Effector memory CD8-positive, alpha-beta T cell (primary cell): Measurements from ENCODE around the gene SLC6A16.
A peak's percentile ranks its signal among the peaks of the same experiment; 100 is the strongest.

Source experiments
- ATAC-seq: fragments of 150-1000 bp; cut with Tn5 transposase; replicated peaks from 2 replicates; pipeline ENCODE4 v1.10.0; 2021; ENCODE audit warnings: mild to moderate bottlenecking, moderate library complexity
- DNase-seq, 3 experiments: peaks; one replicate each; pipeline ENCODE4 v3.0.0; 2021
- H3K27ac Mint-ChIP-seq, 2 donors: one replicate each; pipeline ENCODE4 v1.8.0; 2022; ENCODE audit warnings: mild to moderate bottlenecking in 2 of 2, mixed read lengths in 2 of 2, moderate library complexity in 2 of 2
- H3K27me3 Mint-ChIP-seq, 2 donors: one replicate each; pipeline ENCODE4 v1.8.0; 2022; ENCODE audit warnings: mixed read lengths in 2 of 2
- H3K36me3 Mint-ChIP-seq: one replicate; pipeline ENCODE4 v1.8.0; 2022; ENCODE audit warnings: mild to moderate bottlenecking, moderate library complexity, mixed read lengths; ENCODE audit not compliant: insufficient read depth
- H3K4me1 Mint-ChIP-seq, 2 donors: one replicate each; pipeline ENCODE4 v1.8.0; 2022; ENCODE audit warnings: low read depth in 2 of 2, mixed read lengths in 2 of 2
- H3K4me3 Mint-ChIP-seq, 2 donors: one replicate each; pipeline ENCODE4 v1.8.0; 2022; ENCODE audit warnings: mild to moderate bottlenecking in 2 of 2, mixed read lengths in 2 of 2, moderate library complexity in 2 of 2
- H3K9me3 Mint-ChIP-seq, 2 donors: one replicate each; pipeline ENCODE4 v1.8.0; 2022; ENCODE audit warnings: mixed read lengths in 2 of 2

The SLC6A16 gene

GRCh38 chr19:49357186-49357585, 32.2 kb upstream of the SLC6A16 start:
- Mint-ChIP-seq H3K27ac (no peak overlapping the region), H3K27me3 (peaks cover 43 to 48% of the 10 kb centered on the region in 2 donors), H3K36me3 (no peaks in the 10 kb centered on the region), H3K9me3 (no peaks in the 10 kb centered on the region), H3K4me3 (no peak overlapping the region), H3K4me1 (peaks cover 18 to 20% of the 10 kb centered on the region in 2 donors)
- no peak for ATAC-seq
- DNase-seq: no peak

- H3K27ac Mint-ChIP-seq: no peak overlapping the region
- no peak overlapping the region for H3K4me3 Mint-ChIP-seq
- DNase-seq: no peak
- H3K4me1 Mint-ChIP-seq: peaks cover 11 to 20% of the 10 kb centered on the region in 2 donors
- ATAC-seq: no peak
- no peaks in the 10 kb centered on the region for H3K9me3 Mint-ChIP-seq
- no peaks in the 10 kb centered on the region for H3K36me3 Mint-ChIP-seq
- H3K27me3 Mint-ChIP-seq: peaks cover 48 to 49% of the 10 kb centered on the region in 2 donors
Measured at GRCh38 chr19:49356382-49356781, 31.4 kb upstream of the SLC6A16 start.

- no peaks in the 10 kb centered on the region for H3K36me3 Mint-ChIP-seq
- DNase-seq (no peak), ATAC-seq (no peak)
- H3K9me3 Mint-ChIP-seq: no peaks in the 10 kb centered on the region
- peaks cover 48 to 53% of the 10 kb centered on the region in 2 donors for H3K27me3 Mint-ChIP-seq
- H3K27ac Mint-ChIP-seq: no peak overlapping the region
- no peak overlapping the region for H3K4me3 Mint-ChIP-seq
- H3K4me1 Mint-ChIP-seq: peaks cover 9 to 16% of the 10 kb centered on the region in 2 donors
Measured at GRCh38 chr19:49355909-49356353, 30.9 kb upstream of the SLC6A16 start.

- H3K4me1 Mint-ChIP-seq: peaks cover 7 to 12% of the 10 kb centered on the region in 2 donors
- peaks cover 19 to 26% of the 10 kb centered on the region in 2 donors for H3K27me3 Mint-ChIP-seq
- no peaks in the 10 kb centered on the region for H3K36me3 Mint-ChIP-seq
- H3K4me3 Mint-ChIP-seq: no peak overlapping the region
- ATAC-seq (no peak), DNase-seq (no peak)
- no peak overlapping the region for H3K27ac Mint-ChIP-seq
- no peaks in the 10 kb centered on the region for H3K9me3 Mint-ChIP-seq
Measured at GRCh38 chr19:49349567-49349966, 24.6 kb upstream of the SLC6A16 start.

- Mint-ChIP-seq H3K9me3 (no peaks in the 10 kb centered on the region), H3K4me3 (no peak overlapping the region), H3K27ac (no peak overlapping the region), H3K36me3 (peaks cover 2% of the 10 kb centered on the region), H3K27me3 (peaks cover 9 to 21% of the 10 kb centered on the region in 2 donors), H3K4me1 (peaks cover 8 to 13% of the 10 kb centered on the region in 2 donors)
- DNase-seq: no peak
- no peak for ATAC-seq
Measured at GRCh38 chr19:49348305-49349189, 23.6 kb upstream of the SLC6A16 start.

GRCh38 chr19:49347835-49348234, 22.8 kb upstream of the SLC6A16 start:
- Mint-ChIP-seq H3K27me3 (peaks cover 5 to 14% of the 10 kb centered on the region in 2 donors), H3K36me3 (peaks cover 2% of the 10 kb centered on the region), H3K4me1 (peaks cover 8 to 13% of the 10 kb centered on the region in 2 donors), H3K4me3 (no peak overlapping the region), H3K27ac (no peak overlapping the region), H3K9me3 (no peaks in the 10 kb centered on the region)
- DNase-seq: no peak
- no peak for ATAC-seq

GRCh38 chr19:49347191-49347590, 22.2 kb upstream of the SLC6A16 start:
- ATAC-seq (no peak), DNase-seq (no peak)
- Mint-ChIP-seq H3K27me3 (peaks cover 5 to 10% of the 10 kb centered on the region in 2 donors), H3K36me3 (peaks cover 2% of the 10 kb centered on the region), H3K9me3 (no peaks in the 10 kb centered on the region), H3K4me1 (peaks cover 8 to 16% of the 10 kb centered on the region in 2 donors), H3K4me3 (no peak overlapping the region), H3K27ac (no peak overlapping the region)

- H3K4me1 Mint-ChIP-seq: peaks cover 14 to 25% of the 10 kb centered on the region in 2 donors
- DNase-seq (no peak), ATAC-seq (peak; percentile 61)
- H3K36me3 Mint-ChIP-seq: peaks cover 9% of the 10 kb centered on the region
- peak overlapping the region; percentile 55 to 69 for H3K27ac Mint-ChIP-seq
- no peaks in the 10 kb centered on the region for H3K9me3 Mint-ChIP-seq
- H3K4me3 Mint-ChIP-seq: peak overlapping the region; percentile 15 to 17
- H3K27me3 Mint-ChIP-seq: no peaks in the 10 kb centered on the region
Measured at GRCh38 chr19:49344505-49345423, 19.8 kb upstream of the SLC6A16 start.

GRCh38 chr19:49343123-49343522, 18.1 kb upstream of the SLC6A16 start:
- Mint-ChIP-seq H3K36me3 (peaks cover 17% of the 10 kb centered on the region), H3K4me3 (no peak overlapping the region), H3K4me1 (peaks cover 20 to 33% of the 10 kb centered on the region in 2 donors), H3K27ac (peak overlapping the region in 1 of 2 donors; percentile 2), H3K9me3 (no peaks in the 10 kb centered on the region), H3K27me3 (no peaks in the 10 kb centered on the region)
- DNase-seq: no peak
- no peak for ATAC-seq

- H3K4me1 Mint-ChIP-seq: peaks cover 24 to 41% of the 10 kb centered on the region in 2 donors
- no peaks in the 10 kb centered on the region for H3K27me3 Mint-ChIP-seq
- DNase-seq (no peak), ATAC-seq (no peak)
- no peaks in the 10 kb centered on the region for H3K9me3 Mint-ChIP-seq
- no peak overlapping the region for H3K4me3 Mint-ChIP-seq
- peak overlapping the region in 1 of 2 donors; percentile 2 for H3K27ac Mint-ChIP-seq
- H3K36me3 Mint-ChIP-seq: peaks cover 24% of the 10 kb centered on the region
Measured at GRCh38 chr19:49342291-49342721, 17.3 kb upstream of the SLC6A16 start.

- H3K36me3 Mint-ChIP-seq: peaks cover 32% of the 10 kb centered on the region
- H3K27me3 Mint-ChIP-seq: no peaks in the 10 kb centered on the region
- H3K9me3 Mint-ChIP-seq: no peaks in the 10 kb centered on the region
- peak overlapping the region; percentile 83 to 95 for H3K27ac Mint-ChIP-seq
- peak overlapping the region; percentile 42 to 66 for H3K4me3 Mint-ChIP-seq
- H3K4me1 Mint-ChIP-seq: peaks cover 33 to 52% of the 10 kb centered on the region in 2 donors
- DNase-seq (no peak), ATAC-seq (no peak)
Measured at GRCh38 chr19:49340865-49341718, 16.1 kb upstream of the SLC6A16 start.

GRCh38 chr19:49340069-49340864, 15.3 kb upstream of the SLC6A16 start:
- ATAC-seq: peak; percentile 35
- H3K27ac Mint-ChIP-seq: peak overlapping the region; percentile 83 to 95
- no peaks in the 10 kb centered on the region for H3K27me3 Mint-ChIP-seq
- peaks cover 37% of the 10 kb centered on the region for H3K36me3 Mint-ChIP-seq
- DNase-seq: peak in 2 of 3 experiments; percentile 23 to 29
- peak overlapping the region; percentile 42 to 66 for H3K4me3 Mint-ChIP-seq
- no peaks in the 10 kb centered on the region for H3K9me3 Mint-ChIP-seq
- peaks cover 41 to 56% of the 10 kb centered on the region in 2 donors for H3K4me1 Mint-ChIP-seq
